ENCODE measurements around the gene NXPH3.

DNA sequence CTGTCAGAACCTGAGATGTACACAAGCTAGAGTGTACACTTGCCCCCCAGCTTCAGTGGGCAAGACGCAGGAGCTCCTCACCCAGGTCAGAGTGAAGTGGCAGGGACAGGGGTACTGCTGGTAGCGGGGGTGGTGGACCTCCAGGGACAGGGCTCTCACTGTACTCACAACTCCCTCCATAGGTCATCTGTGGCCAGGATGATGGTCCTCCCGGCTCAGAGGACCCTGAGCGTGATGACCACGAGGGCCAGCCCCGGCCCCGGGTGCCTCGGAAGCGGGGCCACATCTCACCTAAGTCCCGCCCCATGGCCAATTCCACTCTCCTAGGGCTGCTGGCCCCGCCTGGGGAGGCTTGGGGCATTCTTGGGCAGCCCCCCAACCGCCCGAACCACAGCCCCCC, 2.7 kb downstream of the NXPH3 start:
- TF ChIP-seq POLR2A (IDR thresholded peaks at IDR 0.05) (no peak), POLR2AphosphoS5 (IDR thresholded peaks at IDR 0.05) (no peak)
- TF ChIP-seq, protein P1, sequence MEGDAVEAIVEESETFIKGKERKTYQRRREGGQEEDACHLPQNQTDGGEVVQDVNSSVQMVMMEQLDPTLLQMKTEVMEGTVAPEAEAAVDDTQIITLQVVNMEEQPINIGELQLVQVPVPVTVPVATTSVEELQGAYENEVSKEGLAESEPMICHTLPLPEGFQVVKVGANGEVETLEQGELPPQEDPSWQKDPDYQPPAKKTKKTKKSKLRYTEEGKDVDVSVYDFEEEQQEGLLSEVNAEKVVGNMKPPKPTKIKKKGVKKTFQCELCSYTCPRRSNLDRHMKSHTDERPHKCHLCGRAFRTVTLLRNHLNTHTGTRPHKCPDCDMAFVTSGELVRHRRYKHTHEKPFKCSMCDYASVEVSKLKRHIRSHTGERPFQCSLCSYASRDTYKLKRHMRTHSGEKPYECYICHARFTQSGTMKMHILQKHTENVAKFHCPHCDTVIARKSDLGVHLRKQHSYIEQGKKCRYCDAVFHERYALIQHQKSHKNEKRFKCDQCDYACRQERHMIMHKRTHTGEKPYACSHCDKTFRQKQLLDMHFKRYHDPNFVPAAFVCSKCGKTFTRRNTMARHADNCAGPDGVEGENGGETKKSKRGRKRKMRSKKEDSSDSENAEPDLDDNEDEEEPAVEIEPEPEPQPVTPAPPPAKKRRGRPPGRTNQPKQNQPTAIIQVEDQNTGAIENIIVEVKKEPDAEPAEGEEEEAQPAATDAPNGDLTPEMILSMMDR (IDR thresholded peaks at IDR 0.05) = no peak

Measured in prostate gland (tissue), 2 donors.